SK-N-SH (cell line): ENCODE results near the gene SCFD1.

Experiments
- CHD2 ChIP-seq: fragments of 150-350 bp; IDR thresholded peaks from 2 replicates; pipeline ENCODE4 v1.6.1; 2018; ENCODE audit warnings: low read length; ENCODE audit not compliant: partially characterized antibody
- CTCF ChIP-seq: fragments of 200-600 bp; sonication (generic); IDR thresholded peaks from 2 replicates; pipeline ENCODE4 v1.6.1; 2017; ENCODE audit warnings: antibody characterized with exemption, mild to moderate bottlenecking, moderate library complexity
- EP300 ChIP-seq, 2 experiments: IDR thresholded peaks; 2 replicates each; pipeline versions ENCODE4 v1.4.0 to v1.6.1; 2012; ENCODE audit warnings: borderline replicate concordance in 1 of 2, low read depth in 1 of 2, low read length in 1 of 2
- JUND ChIP-seq: IDR thresholded peaks from 2 replicates; pipeline ENCODE4 v1.4.0; 2012
- POLR2AphosphoS5 ChIP-seq: IDR thresholded peaks from 2 replicates; pipeline ENCODE4 v1.6.1; 2012; ENCODE audit warnings: low read depth, low read length
- RAD21 ChIP-seq: IDR thresholded peaks from 2 replicates; pipeline ENCODE4 v1.6.1; 2012; ENCODE audit warnings: mild to moderate bottlenecking, low read length
- TAF1 ChIP-seq: IDR thresholded peaks from 2 replicates; pipeline ENCODE4 v1.6.1; 2012; ENCODE audit warnings: low read depth, mild to moderate bottlenecking, low read length, moderate library complexity, borderline replicate concordance
- USF1 ChIP-seq: IDR thresholded peaks from 2 replicates; pipeline ENCODE4 v1.4.0; 2012; ENCODE audit warnings: low read depth, borderline replicate concordance
- ZBTB33 ChIP-seq: IDR thresholded peaks from 2 replicates; pipeline ENCODE4 v1.4.0; 2012; ENCODE audit warnings: low read depth, borderline replicate concordance

- TF ChIP-seq ZBTB33 = no peak
- no peak for TF ChIP-seq CTCF
- no peak for TF ChIP-seq POLR2AphosphoS5
- TF ChIP-seq USF1 = no peak
- TF ChIP-seq EP300 (IDR thresholded peaks at IDR 0.05; ENCODE audit: borderline replicate concordance in 1 of 2, low read depth in 1 of 2, low read length in 1 of 2) = no peak
- no peak for TF ChIP-seq TAF1
- no peak for TF ChIP-seq JUND
- TF ChIP-seq RAD21 = no peak
- TF ChIP-seq CHD2 = no peak
These were observed 135.0 kb downstream of the SCFD1 start for GRCh38 chr14:30757082-30757481.
